SK-MEL-5 (cell line): ENCODE data around the gene ZFYVE19. TPM values are rescaled to one million over a fixed set of nuclear protein-coding genes. Genes with fewer than 3 reads are reported as not detected.
A peak's percentile ranks its signal among the peaks of the same experiment; 100 is the strongest.

Experiments
- DNase-seq: peaks from one replicate; pipeline ENCODE4 v3.0.0-alpha.2; 2016; ENCODE audit warnings: low read depth, low spot score
- in situ Hi-C: cut with HindIII; loops from 2 replicates; pipeline ENCODE4 v1.10.0; 2016; ENCODE audit warnings: low sequenced_read_pairs, high pct_unique_total_duplicates, low pct_unique_long_range_greater_than_20kb
- polyA plus RNA-seq, 2 experiments: library from polyadenylated mRNA; depleted of rRNA; stranded (reverse); fragments of >200 nt; gene quantifications; 2 replicates each; pipeline ENCODE4 v1.2.3, GENCODE V29; 2015
- total RNA-seq: library from RNA; depleted of rRNA; stranded (reverse); fragments of >200 nt; shearing (Covaris generic); gene quantifications from 2 replicates; pipeline ENCODE4 v1.2.3, GENCODE V29; 2014; rRNA removed

ZFYVE19 gene
- total RNA-seq = 9.3 and 11.5 TPM in 2 replicates
- polyA plus RNA-seq (2015; cell fraction: cytosol; rRNA removed) = 15.9 and 18.7 TPM in 2 replicates
- 63.0 and 85.4 TPM in 2 replicates for polyA plus RNA-seq (2015; cell fraction: nucleus; rRNA removed)

GRCh38 chr15:40807028-40807887 is at the start of gene ZFYVE19, which contains the start of gene DNAJC17:
Gene ZFYVE19 (plus strand): TSS chr15:40807089. CDS start chr15:40807590, 501 bp downstream.
Gene DNAJC17 (minus strand): TSS chr15:40807473. CDS start chr15:40807446, 27 bp downstream.
- peak; percentile 99 for DNase-seq
- in situ Hi-C loops = no loop called here

GRCh38 chr15:40759961-40760360 is 46.9 kb upstream of the ZFYVE19 start:
- DNase-seq = no peak
- in situ Hi-C loops = no loop called here

- in situ Hi-C loops = no loop called here
- no peak for DNase-seq
Observed at GRCh38 chr15:40762919-40763800, 43.7 kb upstream of the ZFYVE19 start.

- no peak for DNase-seq
- in situ Hi-C loops = no loop called here
Observed at GRCh38 chr15:40763801-40764628, 42.9 kb upstream of the ZFYVE19 start, which contains the start of gene GCHFR. Gene GCHFR (plus strand): TSS chr15:40764068. CDS start chr15:40764181, 113 bp downstream.

GRCh38 chr15:40764629-40765103 is 42.2 kb upstream of the ZFYVE19 start:
- in situ Hi-C loops = no loop called here
- DNase-seq = no peak

GRCh38 chr15:40766194-40766815 is 40.6 kb upstream of the ZFYVE19 start:
- DNase-seq = no peak
- in situ Hi-C loops = no loop called here

- no peak for DNase-seq
- in situ Hi-C loops = no loop called here
Observed at GRCh38 chr15:40766906-40767837, 39.7 kb upstream of the ZFYVE19 start.

- DNase-seq = no peak
- in situ Hi-C loops = no loop called here
Observed at GRCh38 chr15:40767838-40768500, 38.9 kb upstream of the ZFYVE19 start.

GRCh38 chr15:40768521-40769273 is 38.2 kb upstream of the ZFYVE19 start:
- in situ Hi-C loops = no loop called here
- DNase-seq = no peak

GRCh38 chr15:40769274-40770146 is 37.4 kb upstream of the ZFYVE19 start, which contains the start of gene C15orf62:
Gene C15orf62 (plus strand): TSS chr15:40769980. CDS start chr15:40770496, 516 bp downstream.
- in situ Hi-C loops = no loop called here
- no peak for DNase-seq

GRCh38 chr15:40770147-40770721 is 36.7 kb upstream of the ZFYVE19 start:
- in situ Hi-C loops = no loop called here
- no peak for DNase-seq

- in situ Hi-C loops = no loop called here
- DNase-seq = no peak
Observed at GRCh38 chr15:40771242-40771641, 35.6 kb upstream of the ZFYVE19 start.

GRCh38 chr15:40772014-40772413 is 34.9 kb upstream of the ZFYVE19 start:
- in situ Hi-C loops = no loop called here
- DNase-seq = no peak
